HCT116 (cell line): ENCODE measurements around the gene CAMK1D. TPM values are rescaled to one million over a fixed set of nuclear protein-coding genes. Genes with fewer than 3 reads are reported as not detected.

ENCODE experiments used
- ATAC-seq: fragments of 200-7000 bp; cut with Tn5 transposase; 2 replicates; pipeline ENCODE4 v1.9.1; 2020; ENCODE audit warnings: mild to moderate bottlenecking, moderate library complexity
- BruUV-seq: library from RNA; stranded (reverse); fragments of 400-500 nt; replicated peaks from 2 replicates; lab custom pipeline; 2021; lab: Mats Ljungman, UMichigan
- CTCF ChIA-PET: fragments of 300-600 bp; sonication (Branson Sonifier 250); formaldehyde crosslinking; loops from one replicate; lab custom pipeline; 2021; ENCODE audit warnings: antibody characterized with exemption; lab: Charles Lee
- POLR2A ChIA-PET: fragments of 300-600, 350-600 bp; sonication (Branson Sonifier 250); formaldehyde crosslinking; loops from one replicate; lab custom pipeline; 2021; ENCODE audit warnings: antibody characterized with exemption; lab: Charles Lee
- RAD21 ChIA-PET, 2 experiments: fragments of 300-600 bp; sonication (Branson Sonifier 250); formaldehyde crosslinking; loops; one replicate each; lab custom pipeline; 2023; ENCODE audit warnings: low total read pairs in 2 of 2; ENCODE audit not compliant: uncharacterized antibody in 2 of 2, unreplicated experiment in 2 of 2, low non-redundant PET in 1 of 2; lab: Charles Lee
- DNase-seq: peaks from one replicate; pipeline ENCODE4 v3.0.0-alpha.2; 2010; ENCODE audit warnings: low read depth, low spot score
- H2AFZ ChIP-seq: fragments of 200-600 bp; shearing (Covaris generic), sonication (generic); 2 replicates; pipeline ENCODE4 v1.6.1; 2017; ENCODE audit warnings: low read depth, mixed run types, mixed read lengths, antibody characterized with exemption, low read length; ENCODE audit not compliant: poor library complexity, severe bottlenecking
- H3K27ac ChIP-seq: 2 replicates; pipeline ENCODE4 v1.5.1; 2012; ENCODE audit warnings: low read depth, low read length
- H3K27me3 ChIP-seq: fragments of 200-600 bp; sonication (generic); 2 replicates; pipeline ENCODE4 v1.6.1; 2016; ENCODE audit warnings: mixed run types, low read length, mixed read lengths; ENCODE audit not compliant: insufficient read depth
- H3K36me3 ChIP-seq, 2 experiments: fragments of 200-500 bp in 1 of 2; fragments of 200-600 bp in 1 of 2; sonication (Bioruptor generic) in 1 of 2; sonication (generic) in 1 of 2; 2 replicates each; pipeline versions ENCODE4 v1.5.1 to v1.6.1; 2014 to 2016; ENCODE audit warnings: low read length in 2 of 2, inconsistent platforms in 1 of 2, mixed read lengths in 1 of 2, mixed run types in 1 of 2; ENCODE audit not compliant: insufficient read depth in 2 of 2, control insufficient read depth in 1 of 2
- H3K4me1 ChIP-seq, 2 experiments: fragments of 200-600 bp in 1 of 2; sonication (generic) in 1 of 2; 2 replicates each; pipeline versions ENCODE4 v1.5.1 to v1.6.1; 2012 to 2017; ENCODE audit warnings: low read length in 2 of 2, inconsistent platforms in 1 of 2, mild to moderate bottlenecking in 1 of 2, mixed read lengths in 1 of 2, mixed run types in 1 of 2, moderate library complexity in 1 of 2; ENCODE audit not compliant: insufficient read depth in 2 of 2, control insufficient read depth in 1 of 2
- H3K4me2 ChIP-seq: fragments of 200-600 bp; sonication (generic); 2 replicates; pipeline ENCODE4 v1.6.1; 2017; ENCODE audit warnings: mixed run types, low read length, mixed read lengths
- H3K4me3 ChIP-seq, 2 experiments: fragments of 200-600 bp in 1 of 2; sonication (generic) in 1 of 2; replicated peaks in 1 of 2; 2 replicates each; pipeline ENCODE4 v1.5.1; 2011 to 2016; ENCODE audit warnings: low read length in 2 of 2, control low read depth in 1 of 2, low read depth in 1 of 2, mild to moderate bottlenecking in 1 of 2, mixed read lengths in 1 of 2, mixed run types in 1 of 2
- H3K79me2 ChIP-seq: fragments of 200-600 bp; sonication (generic); 2 replicates; pipeline ENCODE4 v1.6.1; 2017; ENCODE audit warnings: mild to moderate bottlenecking, mixed run types, low read length, moderate library complexity, mixed read lengths; ENCODE audit not compliant: insufficient read depth
- H3K9ac ChIP-seq: fragments of 200-600 bp; sonication (generic); 2 replicates; pipeline ENCODE4 v1.6.1; 2016; ENCODE audit warnings: low read length, mixed read lengths
- H3K9me2 ChIP-seq: fragments of 200-600 bp; sonication (generic), shearing (Covaris generic); 2 replicates; pipeline ENCODE4 v1.6.1; 2017; ENCODE audit warnings: mixed run types, mild to moderate bottlenecking, moderate library complexity; ENCODE audit not compliant: insufficient read depth
- H3K9me3 ChIP-seq, 2 experiments: fragments of 200-500 bp in 1 of 2; fragments of 200-600 bp in 1 of 2; sonication (Bioruptor generic) in 1 of 2; sonication (generic) in 1 of 2; 2 replicates each; pipeline ENCODE4 v1.6.1; 2014 to 2017; ENCODE audit warnings: low read length in 2 of 2, mixed read lengths in 2 of 2, inconsistent platforms in 1 of 2, low read depth in 1 of 2, mild to moderate bottlenecking in 1 of 2, mixed run types in 1 of 2, moderate library complexity in 1 of 2; ENCODE audit not compliant: control insufficient read depth in 1 of 2, insufficient read depth in 1 of 2
- H4K20me1 ChIP-seq: fragments of 200-600 bp; sonication (generic), shearing (Covaris generic); 2 replicates; pipeline ENCODE4 v1.6.1; 2017; ENCODE audit warnings: mixed run types, mild to moderate bottlenecking, moderate library complexity; ENCODE audit not compliant: insufficient read depth
- CBX3 ChIP-seq: IDR thresholded peaks from 2 replicates; pipeline ENCODE4 v1.6.1; 2012; ENCODE audit warnings: low read depth
- CEBPB ChIP-seq: IDR thresholded peaks from 2 replicates; pipeline ENCODE4 v1.6.1; 2012; ENCODE audit warnings: low read depth
- EGR1 ChIP-seq: IDR thresholded peaks from 2 replicates; pipeline ENCODE4 v1.6.1; 2012; ENCODE audit warnings: low read depth
- ELF1 ChIP-seq: IDR thresholded peaks from 2 replicates; pipeline ENCODE4 v1.6.1; 2012; ENCODE audit warnings: low read depth, borderline replicate concordance
- EZH2 ChIP-seq: fragments of 200-600 bp; sonication (generic); IDR thresholded peaks from 2 replicates; pipeline ENCODE4 v1.6.1; 2017; ENCODE audit warnings: antibody characterized with exemption, mixed run types
- EZH2phosphoT487 ChIP-seq: fragments of 200-600 bp; IDR thresholded peaks from 2 replicates; pipeline ENCODE4 v1.6.1; 2018; ENCODE audit warnings: antibody characterized with exemption, borderline replicate concordance
- FOSL1 ChIP-seq: IDR thresholded peaks from 2 replicates; pipeline ENCODE4 v1.6.1; 2012; ENCODE audit warnings: low read depth
- JUND ChIP-seq: IDR thresholded peaks from 2 replicates; pipeline ENCODE4 v1.6.1; 2012
- POLR2A ChIP-seq: IDR thresholded peaks from 2 replicates; pipeline ENCODE4 v1.7.0; 2011; ENCODE audit warnings: borderline replicate concordance; ENCODE audit not compliant: insufficient read depth, insufficient read length; ENCODE audit errors: extremely low read depth
- POLR2AphosphoS5 ChIP-seq: IDR thresholded peaks from 2 replicates; pipeline ENCODE4 v1.6.1; 2011; ENCODE audit warnings: mild to moderate bottlenecking, low read depth, low read length, moderate library complexity
- RAD21 ChIP-seq: IDR thresholded peaks from 2 replicates; pipeline ENCODE4 v1.6.1; 2012; ENCODE audit warnings: low read depth, mild to moderate bottlenecking
- REST ChIP-seq: IDR thresholded peaks from 2 replicates; pipeline ENCODE4 v1.6.1; 2012; ENCODE audit warnings: low read depth
- SIN3A ChIP-seq: IDR thresholded peaks from 2 replicates; pipeline ENCODE4 v1.6.1; 2012; ENCODE audit warnings: low read depth
- SRF ChIP-seq: IDR thresholded peaks from 2 replicates; pipeline ENCODE4 v1.6.1; 2012; ENCODE audit warnings: low read depth
- YY1 ChIP-seq: IDR thresholded peaks from 2 replicates; pipeline ENCODE4 v1.6.1; 2011; ENCODE audit warnings: low read length, low read depth, moderate library complexity, mild to moderate bottlenecking; ENCODE audit not compliant: insufficient replicate concordance; ENCODE audit errors: extremely low read depth
- ZBTB33 ChIP-seq: IDR thresholded peaks from 2 replicates; pipeline ENCODE4 v1.6.1; 2011; ENCODE audit warnings: mild to moderate bottlenecking, low read length, moderate library complexity; ENCODE audit not compliant: insufficient replicate concordance; ENCODE audit errors: extremely low read depth
- ZFX ChIP-seq: fragments of 450-650 bp; IDR thresholded peaks from 2 replicates; pipeline ENCODE4 v1.6.1; 2017
- intact Hi-C: fragments of 100-400 bp; cut with micrococcal nuclease; formaldehyde crosslinking; loops from 2 replicates; pipeline ENCODE4 v1.10.0; 2022
- total RNA-seq: library from RNA; stranded (reverse); gene quantifications from one replicate; pipeline ENCODE4 v1.2.1, GENCODE V29; 2021; ENCODE audit not compliant: unreplicated experiment
- TF ChIP-seq, protein P1 (sequence below), 3 experiments: fragments of 200-600 bp in 1 of 3; sonication (generic) in 1 of 3; IDR thresholded peaks in 2 of 3; conservative IDR thresholded peaks in 1 of 3; 2 replicates each; pipeline ENCODE4 v1.5.1; 2012 to 2017; ENCODE audit warnings: low read depth in 2 of 3, low read length in 2 of 3, antibody characterized with exemption in 1 of 3, borderline replicate concordance in 1 of 3, control low read depth in 1 of 3, mild to moderate bottlenecking in 1 of 3, mixed read lengths in 1 of 3, mixed run types in 1 of 3, moderate library complexity in 1 of 3; ENCODE audit not compliant: insufficient read depth in 1 of 3

Gene CAMK1D
- total RNA-seq, 1 experiment from 2014 or later, result 9.6 TPM

- ChIA-PET CTCF (no interaction called here), POLR2A (no interaction called here), RAD21 (no interaction called here)
- ATAC-seq (no peak), DNase-seq (no peak)
- Histone ChIP-seq H3K27ac (no peak overlapping the region), H3K9me3 (no peaks in the 10 kb centered on the region), H3K4me3 (no peak overlapping the region), H3K79me2 (no peaks in the 10 kb centered on the region), H3K9ac (no peak overlapping the region), H3K36me3 (no peaks in the 10 kb centered on the region), H2AFZ (no peak overlapping the region), H3K4me2 (no peak overlapping the region), H3K27me3 (no peaks in the 10 kb centered on the region), H4K20me1 (no peaks in the 10 kb centered on the region), H3K9me2 (no peaks in the 10 kb centered on the region), H3K4me1 (no peaks in the 10 kb centered on the region)
- no TSS peak for BruUV-seq
- TF ChIP-seq RAD21, result no peak
- TF ChIP-seq, protein P1, sequence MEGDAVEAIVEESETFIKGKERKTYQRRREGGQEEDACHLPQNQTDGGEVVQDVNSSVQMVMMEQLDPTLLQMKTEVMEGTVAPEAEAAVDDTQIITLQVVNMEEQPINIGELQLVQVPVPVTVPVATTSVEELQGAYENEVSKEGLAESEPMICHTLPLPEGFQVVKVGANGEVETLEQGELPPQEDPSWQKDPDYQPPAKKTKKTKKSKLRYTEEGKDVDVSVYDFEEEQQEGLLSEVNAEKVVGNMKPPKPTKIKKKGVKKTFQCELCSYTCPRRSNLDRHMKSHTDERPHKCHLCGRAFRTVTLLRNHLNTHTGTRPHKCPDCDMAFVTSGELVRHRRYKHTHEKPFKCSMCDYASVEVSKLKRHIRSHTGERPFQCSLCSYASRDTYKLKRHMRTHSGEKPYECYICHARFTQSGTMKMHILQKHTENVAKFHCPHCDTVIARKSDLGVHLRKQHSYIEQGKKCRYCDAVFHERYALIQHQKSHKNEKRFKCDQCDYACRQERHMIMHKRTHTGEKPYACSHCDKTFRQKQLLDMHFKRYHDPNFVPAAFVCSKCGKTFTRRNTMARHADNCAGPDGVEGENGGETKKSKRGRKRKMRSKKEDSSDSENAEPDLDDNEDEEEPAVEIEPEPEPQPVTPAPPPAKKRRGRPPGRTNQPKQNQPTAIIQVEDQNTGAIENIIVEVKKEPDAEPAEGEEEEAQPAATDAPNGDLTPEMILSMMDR (IDR thresholded peaks at IDR 0.05 in 2 of 3, conservative IDR thresholded peaks at IDR 0.05 in 1 of 3; ENCODE audit: borderline replicate concordance in 1 of 3, insufficient read depth in 1 of 3, low read depth in 2 of 3, low read length in 2 of 3), result no peak
- no peak for TF ChIP-seq EZH2phosphoT487
- TF ChIP-seq POLR2A, result no peak
- no peak for TF ChIP-seq EZH2
- no peak for TF ChIP-seq ZBTB33
- TF ChIP-seq SIN3A, result no peak
- no peak for TF ChIP-seq SRF
- TF ChIP-seq POLR2AphosphoS5, result no peak
- TF ChIP-seq EGR1, result no peak
- no peak for TF ChIP-seq ELF1
- no peak for TF ChIP-seq CBX3
- no peak for TF ChIP-seq ZFX
- TF ChIP-seq REST, result no peak
- TF ChIP-seq CEBPB, result no peak
- no peak for TF ChIP-seq FOSL1
- no peak for TF ChIP-seq JUND
- no peak for TF ChIP-seq YY1
- intact Hi-C loops, result no loop called here
These were observed 191.0 kb downstream of the CAMK1D start for GRCh38 chr10:12540341-12540781.
